Measurements from ENCODE around the gene DNASE1L3.
"Not testable (repeated sequence)": the region's sequence is repeated elsewhere in the genome, so short reads cannot be mapped to it uniquely, and the experiment has no call there.

DNASE1L3 gene, protein sequence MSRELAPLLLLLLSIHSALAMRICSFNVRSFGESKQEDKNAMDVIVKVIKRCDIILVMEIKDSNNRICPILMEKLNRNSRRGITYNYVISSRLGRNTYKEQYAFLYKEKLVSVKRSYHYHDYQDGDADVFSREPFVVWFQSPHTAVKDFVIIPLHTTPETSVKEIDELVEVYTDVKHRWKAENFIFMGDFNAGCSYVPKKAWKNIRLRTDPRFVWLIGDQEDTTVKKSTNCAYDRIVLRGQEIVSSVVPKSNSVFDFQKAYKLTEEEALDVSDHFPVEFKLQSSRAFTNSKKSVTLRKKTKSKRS

DNA sequence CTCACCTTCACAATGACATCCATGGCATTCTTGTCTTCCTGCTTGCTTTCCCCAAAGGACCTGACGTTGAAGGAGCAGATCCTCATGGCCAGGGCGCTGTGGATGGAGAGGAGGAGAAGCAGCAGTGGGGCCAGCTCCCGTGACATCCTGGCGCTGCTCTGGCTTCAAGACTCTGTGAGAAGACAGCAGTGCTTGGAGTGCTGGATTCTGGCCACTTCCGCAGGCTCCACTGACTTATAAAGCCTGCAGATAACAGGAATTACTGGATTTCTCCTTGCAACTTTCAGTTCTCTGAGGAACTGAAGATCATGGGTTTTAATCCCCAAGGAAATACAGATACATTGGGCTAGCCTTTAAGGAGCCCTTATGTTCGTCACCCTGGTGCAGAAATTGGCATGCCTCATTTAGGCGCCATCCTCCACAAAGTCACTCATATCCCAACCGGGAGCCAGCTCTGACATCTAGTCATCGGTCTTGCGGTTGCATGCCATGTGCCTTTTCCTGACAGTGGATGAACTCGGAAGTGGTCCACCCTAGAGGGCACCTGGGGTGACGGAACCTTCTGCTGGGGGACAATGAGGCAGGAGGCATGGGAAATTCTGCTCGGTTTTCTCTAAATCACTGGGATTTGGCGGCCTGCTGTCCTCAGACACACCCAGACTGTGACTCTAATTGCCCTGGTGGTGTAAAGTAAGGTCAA, at the start of gene DNASE1L3:
DNASE1L3 (minus strand) TSS at position 212 of the 700 bp plus-strand sequence; CDS start at position 146, 66 bp downstream.
- DNase-seq = no peak

DNA sequence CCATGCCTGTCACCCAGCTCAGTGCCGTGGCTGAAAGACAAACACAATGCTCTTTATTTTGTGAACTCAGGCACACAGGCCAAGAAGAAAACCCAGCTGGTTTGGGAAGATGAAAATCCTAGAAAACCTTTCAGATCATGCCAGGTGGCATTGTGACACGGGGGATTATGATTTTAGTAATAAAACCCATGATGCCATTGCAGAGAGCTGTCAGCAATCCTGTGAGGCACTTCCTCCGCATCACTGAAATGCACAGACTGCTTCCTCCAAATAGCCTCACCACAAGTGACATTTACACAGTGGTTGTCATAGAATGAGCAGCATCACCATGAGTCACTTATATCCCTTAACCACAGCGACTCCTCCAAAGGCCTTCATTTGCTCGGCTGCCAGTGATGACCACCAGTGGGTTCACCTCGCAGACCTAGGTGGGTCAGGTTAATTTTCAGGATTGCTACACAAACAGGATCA, 49.5 kb upstream of the DNASE1L3 start:
- no peak for DNase-seq

DNA sequence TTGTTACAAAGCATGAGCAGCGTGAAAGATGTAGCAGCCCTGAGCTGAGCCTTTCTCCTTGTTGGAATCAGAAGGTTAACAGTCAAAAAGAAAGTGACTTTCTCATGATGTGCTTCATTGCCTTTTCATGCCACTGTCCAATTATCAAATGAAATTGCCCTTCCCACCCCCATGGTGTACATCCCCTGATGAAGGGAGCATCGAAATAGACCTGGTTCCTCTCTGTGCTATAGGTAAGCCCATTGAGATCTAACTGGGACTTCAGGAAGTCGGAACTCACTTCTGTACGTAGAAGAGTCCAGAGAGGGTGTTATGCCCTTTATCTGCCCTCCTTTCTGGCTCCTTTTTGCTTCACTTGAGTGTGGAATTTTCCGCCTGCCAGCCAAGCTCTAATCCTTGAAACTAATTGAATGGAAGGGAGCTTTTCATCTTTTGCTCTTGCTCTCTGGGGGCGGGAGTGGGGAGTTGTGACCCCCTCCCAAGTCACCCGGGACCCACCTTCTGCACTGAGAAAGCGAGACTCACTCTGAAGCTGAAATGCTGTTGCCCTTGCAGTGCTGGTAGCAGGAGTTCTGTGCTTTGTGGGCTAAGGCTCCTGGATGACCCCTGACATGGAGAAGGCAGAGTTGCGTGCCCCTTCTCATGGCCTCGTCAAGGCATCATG, 47.8 kb upstream of the DNASE1L3 start:
- DNase-seq = no peak

DNA sequence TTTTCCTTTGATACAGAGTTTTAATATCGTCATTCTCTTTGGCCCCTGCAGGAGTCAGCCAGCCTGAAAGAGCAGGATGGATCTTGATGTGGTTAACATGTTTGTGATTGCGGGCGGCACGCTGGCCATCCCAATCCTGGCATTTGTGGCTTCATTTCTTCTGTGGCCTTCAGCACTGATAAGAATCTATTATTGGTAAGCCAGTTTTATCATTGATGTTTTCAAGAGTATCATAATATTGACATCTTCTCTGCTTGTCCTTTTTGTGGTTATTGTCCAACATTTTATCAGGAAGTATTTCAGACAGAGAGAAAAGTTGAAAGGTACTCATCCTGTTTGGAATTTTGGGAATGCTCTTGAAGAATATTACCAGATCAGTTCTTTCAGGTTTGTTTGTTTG, 45.7 kb upstream of the DNASE1L3 start:
- DNase-seq = no peak

DNA sequence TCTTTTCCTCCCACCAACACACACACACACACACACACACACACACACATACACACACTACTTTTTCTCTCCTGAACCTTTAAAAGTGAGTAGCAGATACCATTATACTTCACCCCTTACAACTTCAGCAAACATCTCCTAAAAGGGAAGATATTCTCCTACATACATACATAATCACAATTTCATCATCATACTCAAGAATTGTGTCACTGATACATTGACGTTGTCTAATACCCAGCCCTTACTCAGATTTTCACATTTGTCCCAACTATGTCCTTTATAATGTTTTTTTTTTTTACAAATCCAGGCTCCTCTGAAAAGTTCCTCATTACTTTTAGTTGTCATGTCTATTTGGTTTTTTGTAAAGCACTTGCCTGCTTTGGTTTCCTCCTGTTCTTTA, 45.3 kb upstream of the DNASE1L3 start:
- DNase-seq = no peak

DNA sequence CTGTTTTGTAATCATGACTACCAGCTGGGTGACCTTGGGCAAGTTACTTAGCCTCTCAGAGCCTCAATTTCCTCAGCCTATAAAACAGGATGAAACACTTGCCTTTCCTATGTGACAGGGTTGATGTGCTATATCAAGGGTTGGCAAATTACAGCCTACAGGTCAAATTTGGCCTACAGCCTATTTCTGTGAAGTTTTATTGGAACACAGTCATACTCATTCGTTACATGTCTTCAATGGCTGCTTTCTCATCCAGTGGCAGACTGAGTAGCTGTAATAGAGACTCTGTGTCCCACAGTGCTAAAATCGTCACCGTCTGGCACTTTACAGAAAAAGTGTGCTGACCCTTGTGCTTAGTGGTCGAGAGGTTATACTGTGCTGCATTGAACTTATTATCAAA, 43.4 kb upstream of the DNASE1L3 start:
- DNase-seq = no peak

DNA sequence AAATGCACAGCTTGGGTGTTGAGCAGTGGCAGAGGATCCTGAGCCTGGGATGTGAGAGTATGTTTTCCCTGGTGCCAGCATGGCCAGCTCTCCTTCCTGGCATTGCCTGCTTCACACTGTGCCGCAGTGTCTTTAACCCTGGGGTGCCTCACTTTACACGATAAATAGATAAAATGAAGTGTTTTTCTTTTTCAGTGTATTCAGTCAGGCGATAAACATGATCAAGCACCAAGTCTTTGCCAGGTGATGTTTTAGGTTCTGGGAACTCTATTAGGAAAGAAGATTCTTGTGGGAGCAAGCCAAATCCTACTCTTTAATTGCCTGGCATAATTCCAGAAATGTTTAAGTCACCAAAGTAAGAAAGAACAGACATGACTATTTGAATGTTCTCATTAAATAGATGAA, 40.9 kb upstream of the DNASE1L3 start:
- DNase-seq = no peak

DNA sequence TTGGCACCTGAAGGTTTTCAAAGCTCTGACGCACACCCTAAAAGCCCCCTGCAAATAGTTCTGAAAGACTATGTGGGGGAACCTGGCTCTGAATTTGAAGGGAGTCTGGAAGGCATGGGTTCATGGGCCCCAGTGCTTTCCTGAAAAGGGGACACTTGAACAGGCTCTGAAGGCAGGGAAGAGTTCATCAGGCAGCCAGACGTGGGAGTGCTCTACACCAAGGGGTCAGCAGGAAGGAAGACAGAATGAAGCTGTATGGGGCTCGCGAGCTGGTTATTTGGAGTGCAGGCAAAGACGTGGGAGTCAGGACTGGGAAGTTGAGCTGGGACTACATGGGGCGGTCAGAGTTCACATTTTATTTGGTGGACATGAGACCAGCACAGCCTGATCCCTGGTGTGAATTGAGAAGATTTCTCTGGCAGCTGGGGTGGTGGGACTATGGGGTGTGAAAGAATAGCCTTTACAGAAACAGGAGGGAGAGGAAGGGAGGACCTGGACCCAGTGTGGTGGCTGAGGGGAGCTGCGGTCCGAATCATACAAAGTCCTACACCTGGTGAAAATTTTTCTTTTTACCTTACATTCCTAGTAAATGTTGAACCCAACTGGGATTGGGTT, 39.4 kb upstream of the DNASE1L3 start:
- DNase-seq = no peak

DNA sequence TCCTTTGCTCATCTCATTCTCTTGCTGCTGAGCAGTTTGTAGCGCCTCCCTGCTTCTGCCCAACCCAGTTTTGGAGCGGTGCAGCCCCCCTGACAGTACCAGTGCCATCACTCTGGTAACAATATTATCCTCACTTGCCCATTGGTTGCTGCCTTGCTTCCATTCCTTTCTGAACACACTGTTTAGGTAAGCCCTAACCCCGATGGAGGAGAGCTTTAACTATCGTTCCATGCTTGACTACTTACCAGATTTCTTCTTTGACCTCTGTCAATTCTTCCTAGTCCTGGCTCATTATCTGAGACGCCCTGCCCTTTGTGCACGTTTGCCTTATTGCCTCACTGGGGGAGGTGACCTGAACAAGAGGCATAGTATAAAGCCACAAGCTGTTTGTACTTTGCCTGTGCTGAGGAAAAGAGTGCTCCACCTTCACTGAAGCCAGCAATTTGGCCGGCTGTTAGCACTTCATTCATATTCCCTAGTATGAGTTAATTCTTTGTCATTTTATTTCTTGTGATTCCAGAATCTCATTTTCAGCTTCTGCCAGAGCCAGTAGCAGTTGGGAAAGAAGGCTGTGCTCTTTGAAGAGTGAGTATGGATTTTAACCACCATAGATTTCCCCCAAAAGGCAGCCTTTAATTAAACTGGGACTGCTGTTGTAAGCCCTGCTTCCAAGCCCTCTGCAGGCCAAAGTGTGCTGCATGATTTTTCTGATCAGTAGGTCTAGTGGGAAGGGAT, 38.8 kb upstream of the DNASE1L3 start:
- DNase-seq = no peak

DNA sequence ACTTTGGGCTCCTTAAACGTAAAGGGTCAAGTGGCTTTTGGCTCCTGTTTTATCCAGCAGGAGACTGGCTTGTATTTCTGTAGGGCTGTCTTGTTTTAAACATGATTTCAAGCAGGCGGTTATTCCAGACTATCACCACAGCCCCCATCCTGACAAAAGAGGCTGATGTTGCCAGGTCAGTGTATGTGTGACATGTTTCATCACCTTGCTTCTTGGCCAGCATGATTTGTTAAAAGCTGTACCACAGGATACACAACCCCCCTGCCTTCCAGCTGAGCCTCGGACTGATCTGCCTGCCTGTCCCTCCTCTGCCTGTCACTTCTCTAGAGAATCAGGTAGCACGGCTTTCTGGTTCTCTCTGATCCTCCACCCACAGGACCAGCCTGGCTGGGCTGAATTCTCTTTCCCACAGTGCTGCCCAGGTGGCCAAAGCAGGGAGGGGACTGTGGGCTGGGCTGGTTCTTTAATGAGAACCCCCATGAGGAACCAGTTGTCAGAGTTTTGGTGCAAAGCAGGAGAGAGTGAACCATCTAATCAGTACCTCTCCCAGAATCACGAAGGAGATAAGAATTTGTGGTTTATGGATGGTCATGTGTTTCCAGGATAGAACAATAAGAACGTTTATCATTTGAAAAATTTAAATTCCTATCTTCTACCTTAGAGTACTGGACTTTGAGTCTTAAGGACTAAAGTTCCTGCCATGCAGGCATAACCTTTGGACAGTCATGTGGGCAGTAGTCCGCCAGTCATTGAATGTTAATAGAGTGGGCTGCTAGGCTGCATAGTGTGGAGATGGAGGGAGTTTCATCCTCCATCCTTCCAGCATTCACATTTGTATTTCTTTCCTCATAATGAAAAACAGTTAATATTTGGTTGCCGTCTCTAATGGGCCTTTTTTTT, 35.6 kb upstream of the DNASE1L3 start:
- DNase-seq = no peak

DNA sequence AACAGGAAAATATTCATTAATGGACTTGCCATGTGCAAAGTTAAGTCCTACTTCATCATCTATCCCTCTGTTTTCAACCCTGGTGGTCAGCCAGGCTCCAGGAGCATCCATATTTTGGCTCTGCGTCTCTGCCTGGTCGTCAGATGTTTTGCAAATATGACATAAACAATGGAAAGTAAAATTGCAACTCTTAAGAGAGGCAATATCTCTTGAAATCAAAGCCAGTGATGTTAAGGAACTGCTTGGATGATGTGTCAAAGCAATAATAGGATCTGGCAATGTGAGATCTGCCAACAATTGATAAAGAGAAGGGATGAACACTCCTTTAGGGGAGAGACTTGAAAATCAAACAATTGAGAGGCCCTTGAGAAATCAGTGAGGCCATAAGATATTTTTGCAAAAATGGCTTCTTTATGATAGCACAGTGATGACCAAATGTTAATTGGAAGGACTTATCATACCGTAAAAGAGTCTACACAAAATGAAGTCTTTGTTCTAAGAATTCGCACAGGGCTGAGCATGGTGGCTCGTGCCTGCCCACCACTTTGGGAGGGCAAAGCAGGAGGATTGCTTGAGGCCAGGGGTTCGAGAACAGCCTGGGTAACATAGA, 33.3 kb upstream of the DNASE1L3 start:
- no peak for DNase-seq

DNA sequence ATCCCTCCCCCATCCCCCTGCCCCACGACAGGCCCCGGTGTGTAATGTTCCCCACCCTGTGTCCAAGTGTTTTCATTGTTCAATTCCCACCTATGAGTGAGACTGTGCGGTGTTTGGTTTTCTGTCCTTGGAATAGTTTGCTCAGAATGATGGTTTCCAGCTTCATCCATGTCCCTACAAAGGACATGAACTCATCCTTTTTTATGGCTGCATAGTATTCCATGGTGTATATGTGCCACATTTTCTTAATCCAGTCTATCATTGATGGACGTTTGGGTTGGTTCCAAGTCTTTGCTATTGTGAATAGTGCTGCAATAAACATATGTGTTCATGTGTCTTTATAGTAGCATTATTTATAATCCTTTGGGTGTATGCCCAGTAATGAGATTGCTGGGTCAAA, 32.1 kb upstream of the DNASE1L3 start:
- not testable (repeated sequence) for DNase-seq

DNA sequence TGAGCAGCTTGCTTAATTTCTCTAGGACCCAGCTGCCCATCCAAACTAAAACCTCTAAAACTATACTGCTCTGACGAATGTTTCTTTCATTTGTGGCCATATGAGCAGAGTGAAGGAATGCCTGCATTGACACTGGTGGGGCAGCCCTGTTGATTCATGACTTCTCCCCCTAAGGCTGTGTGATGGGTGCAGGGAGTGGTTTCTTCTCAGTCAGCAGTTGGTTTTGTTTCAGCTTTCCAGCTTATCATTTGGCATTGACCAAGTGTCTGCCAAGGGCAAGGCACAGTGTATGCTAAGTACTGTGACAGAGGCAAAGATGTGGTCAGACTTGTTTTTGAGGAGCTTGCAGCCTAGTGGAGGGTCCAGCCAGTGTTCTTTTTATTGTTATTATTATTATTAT, 31.6 kb upstream of the DNASE1L3 start:
- DNase-seq = no peak

DNA sequence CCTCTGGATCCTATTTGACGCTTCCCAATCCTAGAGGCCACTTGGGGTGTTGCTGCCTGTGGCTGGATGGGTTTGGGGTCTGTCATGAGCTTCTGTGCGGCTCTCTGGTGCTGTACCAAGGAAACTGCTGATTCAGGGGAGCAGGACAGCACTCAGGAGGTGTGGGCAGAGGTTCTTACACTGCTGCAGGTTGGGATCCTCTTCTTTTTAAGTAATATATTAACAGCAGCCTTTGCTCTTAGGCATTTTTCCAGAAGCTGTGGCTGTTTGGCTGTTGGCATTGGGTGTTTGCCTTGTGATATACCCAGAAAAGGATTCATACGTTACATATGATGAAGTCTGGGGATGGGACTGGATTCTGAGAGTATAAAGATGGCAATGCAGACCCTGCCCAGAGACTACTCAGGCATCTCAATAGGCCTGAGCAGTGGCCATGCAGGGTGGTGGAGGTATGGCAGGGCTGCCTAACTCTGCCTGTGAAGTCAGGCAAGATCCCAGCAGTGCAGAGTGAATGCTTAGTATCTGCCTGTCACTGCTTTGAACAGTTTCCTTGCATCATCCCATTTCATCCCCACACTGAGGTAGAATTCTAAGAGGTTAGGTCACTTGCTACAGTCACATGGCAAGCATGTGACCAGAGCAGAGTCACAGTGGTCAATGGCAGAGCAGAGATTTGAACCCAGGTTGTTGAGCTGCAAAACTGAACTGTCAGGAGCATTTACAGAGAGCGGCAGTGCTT, 30.7 kb upstream of the DNASE1L3 start:
- DNase-seq = no peak

DNA sequence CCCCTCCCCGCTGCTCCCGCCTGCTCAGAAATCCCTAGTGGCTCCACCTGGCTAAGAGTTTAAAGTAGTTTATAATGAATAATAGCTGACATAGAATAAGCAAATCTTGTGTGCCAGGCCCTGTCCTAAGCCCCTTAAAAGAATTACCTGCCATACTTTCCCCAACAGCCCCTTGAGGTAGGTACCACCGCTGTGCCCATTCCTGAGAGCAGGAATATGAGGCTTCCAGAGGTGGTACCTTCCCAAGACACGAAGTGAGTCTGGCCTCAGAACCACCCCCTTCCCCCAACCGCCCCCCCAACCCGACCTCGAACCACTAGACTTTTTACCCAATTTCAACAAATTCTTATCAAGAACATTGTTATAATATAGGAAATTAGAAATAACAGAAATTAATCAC, 28.1 kb upstream of the DNASE1L3 start:
- DNase-seq = no peak

DNA sequence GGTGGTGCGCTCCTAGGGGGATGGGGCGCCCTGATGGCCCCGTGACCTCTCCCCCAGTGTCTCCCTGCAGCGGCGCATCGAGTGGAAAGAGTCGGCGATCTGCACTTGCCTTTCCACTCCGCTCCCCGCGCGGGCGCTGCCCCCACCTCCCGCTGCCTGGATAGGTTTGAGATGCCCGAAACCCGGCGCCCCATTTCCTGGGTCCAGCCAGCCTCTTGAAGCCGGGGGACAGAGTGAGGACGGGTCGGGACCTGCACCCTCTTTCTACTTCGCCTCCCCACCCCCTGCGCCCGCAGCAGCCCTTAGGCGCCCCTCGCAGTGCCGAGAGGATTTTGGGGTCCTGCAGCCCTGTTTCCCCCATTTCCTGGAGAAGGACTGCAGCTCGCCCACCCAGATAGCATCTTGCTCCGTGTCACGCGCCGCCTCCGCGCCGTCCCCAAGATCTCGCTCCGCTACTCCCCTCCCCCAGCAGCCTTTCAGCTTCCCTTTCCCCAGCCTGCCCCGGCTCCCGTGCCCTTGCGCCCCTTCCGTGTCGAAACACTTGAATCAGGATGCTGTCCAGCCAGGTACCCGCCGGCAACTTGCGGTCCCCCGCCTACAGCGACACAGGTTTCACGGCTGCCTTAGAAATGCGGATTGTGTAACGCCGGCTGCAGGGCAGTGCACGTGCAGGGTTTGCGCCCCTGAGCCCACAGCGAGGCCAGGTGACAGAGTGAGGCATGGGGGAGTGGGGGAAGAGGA, 27.3 kb upstream of the DNASE1L3 start:
- no peak for DNase-seq

DNA sequence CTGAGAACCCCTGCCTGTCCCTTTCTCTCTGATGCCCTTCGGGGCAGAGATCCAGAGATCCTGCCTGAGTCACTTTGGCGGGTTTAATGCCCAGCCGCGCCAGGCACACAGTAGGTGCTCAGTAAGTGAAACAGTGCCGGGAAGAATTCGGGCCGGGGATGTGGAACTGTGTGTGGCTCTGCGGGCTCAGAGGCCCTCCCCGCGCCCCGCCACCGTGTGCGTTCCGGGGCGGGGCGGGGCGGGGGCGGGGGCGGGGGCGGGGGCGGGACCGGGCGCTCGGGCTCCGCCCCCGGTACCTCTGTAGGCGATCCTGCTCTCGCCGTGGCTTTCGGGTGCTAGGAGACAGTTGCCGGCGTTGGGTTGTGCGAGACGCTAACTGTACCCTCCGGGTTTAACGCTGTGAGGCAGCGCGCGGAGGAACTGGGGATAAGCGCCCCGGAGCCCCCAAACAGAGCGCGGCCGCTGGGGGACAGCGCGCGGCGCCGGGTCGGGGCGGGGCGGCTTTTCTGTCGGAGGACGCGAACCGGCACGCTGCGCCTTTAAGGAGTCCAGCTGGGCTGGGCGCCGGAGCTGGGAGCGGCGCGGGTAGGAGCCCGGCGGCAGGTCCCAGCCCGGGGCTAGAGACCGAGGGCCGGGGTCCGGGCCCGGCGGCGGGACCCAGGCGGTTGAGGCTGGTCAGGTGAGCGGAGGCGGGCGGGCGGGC, 26.6 kb upstream of the DNASE1L3 start, which contains the start of gene ABHD6:
ABHD6 (plus strand) TSS at position 555 of the 703 bp plus-strand sequence. CDS start 18,795 bp downstream, outside the sequence.
- peak; percentile 92 for DNase-seq

DNA sequence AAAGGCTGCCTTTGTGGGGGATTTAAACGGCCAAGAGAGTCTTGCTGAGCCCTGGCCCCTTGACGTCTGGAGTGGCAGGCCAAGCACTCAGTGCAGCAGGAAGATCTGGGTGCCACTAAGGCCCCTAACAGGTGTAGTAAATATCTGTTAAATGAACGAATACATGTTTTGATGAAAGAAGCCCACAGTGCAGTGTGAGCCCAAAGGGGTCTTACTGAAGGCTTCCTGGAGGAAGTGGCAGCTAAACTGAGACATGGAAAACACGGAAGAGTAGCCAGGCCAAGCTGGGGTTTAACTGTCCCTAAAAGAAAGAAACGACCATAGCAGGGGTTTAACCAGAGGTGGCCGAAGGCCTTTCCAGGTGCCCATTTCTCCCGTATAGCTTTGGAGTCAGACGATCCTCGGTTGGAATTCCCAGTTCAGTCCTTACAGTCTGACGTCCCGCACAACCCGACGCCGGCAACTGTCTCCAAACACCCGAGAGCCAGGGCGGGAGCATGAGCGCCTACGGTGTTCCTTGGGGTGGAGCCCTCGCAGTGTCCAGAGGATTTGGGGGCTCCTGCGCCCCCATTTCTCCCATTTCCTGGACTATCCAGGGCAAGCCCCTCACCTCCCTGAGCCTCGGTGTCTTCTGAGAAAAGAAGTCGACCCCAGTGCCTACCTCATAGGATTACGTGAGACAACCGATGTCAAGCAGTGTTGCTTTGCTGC, 25.9 kb upstream of the DNASE1L3 start:
- no peak for DNase-seq
